Adrenal gland (tissue), 12 donors: ENCODE data around the gene PRRG1. TPM values are rescaled to one million over a fixed set of nuclear protein-coding genes. Genes with fewer than 3 reads are reported as not detected.

Experiments used
- DNase-seq, 7 donors: peaks; one replicate each; pipeline ENCODE4 v3.0.0-alpha.2; 2019 to 2020
- H3K27ac ChIP-seq, 5 donors: fragments of 200-600 bp; sonication (generic) in 4 of 5; 1 replicate in 3 of 5; 2 replicates in 2 of 5; pipeline versions ENCODE4 v1.5.1 to v1.8.0; 2016 to 2020; ENCODE audit warnings: mild to moderate bottlenecking in 1 of 5
- H3K27me3 ChIP-seq: fragments of 200-600 bp; 2 replicates; pipeline ENCODE4 v1.8.0; 2021
- H3K36me3 ChIP-seq, 2 donors: fragments of 200-600 bp; replicated peaks in 1 of 2; 1 replicate in 1 of 2; 2 replicates in 1 of 2; pipeline versions ENCODE4 v1.5.1 to v1.8.0; 2018 to 2022
- H3K4me1 ChIP-seq, 2 donors: fragments of 200-600 bp; replicated peaks in 1 of 2; 1 replicate in 1 of 2; 2 replicates in 1 of 2; pipeline versions ENCODE4 v1.5.1 to v1.8.0; 2018 to 2021
- H3K4me3 ChIP-seq, 4 donors: fragments of 200-600 bp; sonication (generic) in 3 of 4; one replicate each; pipeline ENCODE4 v1.5.1; 2016 to 2018
- H3K9me3 ChIP-seq, 3 donors: fragments of 200-600 bp; sonication (generic) in 1 of 3; replicated peaks in 1 of 3; 1 replicate in 2 of 3; 2 replicates in 1 of 3; pipeline versions ENCODE4 v1.5.1 to v1.8.0; 2016 to 2021
- POLR2A ChIP-seq, 2 donors: fragments of 450-650 bp; IDR thresholded peaks; one replicate each; pipeline ENCODE4 v1.6.1; 2017; ENCODE audit warnings: antibody characterized with exemption in 2 of 2, mild to moderate bottlenecking in 2 of 2, moderate library complexity in 1 of 2
- WGBS, 4 donors: extraction: QIAGEN DNeasy Blood & Tissue Kit in 2 of 4; methylation state at CpG; one replicate each; pipeline versions ENCODE4 v1.1.5 to v1.1.7; 2013 to 2017; 5-methylcytosine and 5-hydroxymethylcytosine counted together
- intact Hi-C, 2 donors: fragments of 100-400 bp; cut with DNase I; formaldehyde crosslinking; loops; one replicate each; pipeline versions ENCODE4 v1.14.1 to v1.15.0; 2022 to 2023
- polyA plus RNA-seq, 3 donors: library from polyadenylated mRNA; stranded (reverse); fragments of 200-250 nt in 2 of 3; fragments of 350-450 nt in 1 of 3; fragmentation: Illumina TruSeq in 1 of 3; extraction: RNeasy Lipid Tissue Mini Kit (QIAGEN cat#74804) in 1 of 3; gene quantifications; one replicate each; pipeline ENCODE4 v1.2.3, GENCODE V29; 2013 to 2014
- total RNA-seq, 9 donors: library from RNA; depleted of rRNA in 4 of 9; stranded (reverse); fragments of >200 nt in 4 of 9; fragments of 120-200 nt in 1 of 9; fragmentation: NEBNext Ultra II Directional in 1 of 9; extraction: Animal tissue kit (Norgen Biotek cat#: 25700) in 1 of 9; gene quantifications; one replicate each; pipeline versions ENCODE4 v1.1.0 to v1.2.4, GENCODE V29; 2013 to 2023
- TF ChIP-seq, protein P1 (sequence below), 6 experiments: fragments of 450-650 bp in 4 of 6; fragments of 200-600 bp in 2 of 6; sonication (generic) in 1 of 6; IDR thresholded peaks; 1 replicate in 5 of 6; 2 replicates in 1 of 6; pipeline versions ENCODE4 v1.5.1 to v1.8.0; 2016 to 2021; ENCODE audit warnings: antibody characterized with exemption in 6 of 6, mild to moderate bottlenecking in 2 of 6, moderate library complexity in 1 of 6
- donor health status: healthy with polysubstance abuse.
- donor health status: Bipolar disorder and iron deficiency.
- donor health status: DM: yes; HTN: yes; CAD: no.
- donor health status: DM: no; HTN: no; CAD: no.
- donor health status: DM: no; HTN: no; CAD: no.
- donor health status: DM: yes; HTN: yes; CAD: no.

The PRRG1 gene
- total and polyA plus RNA-seq, 12 donors, result 2.4 to 23.8 (median 10.1) TPM

DNA sequence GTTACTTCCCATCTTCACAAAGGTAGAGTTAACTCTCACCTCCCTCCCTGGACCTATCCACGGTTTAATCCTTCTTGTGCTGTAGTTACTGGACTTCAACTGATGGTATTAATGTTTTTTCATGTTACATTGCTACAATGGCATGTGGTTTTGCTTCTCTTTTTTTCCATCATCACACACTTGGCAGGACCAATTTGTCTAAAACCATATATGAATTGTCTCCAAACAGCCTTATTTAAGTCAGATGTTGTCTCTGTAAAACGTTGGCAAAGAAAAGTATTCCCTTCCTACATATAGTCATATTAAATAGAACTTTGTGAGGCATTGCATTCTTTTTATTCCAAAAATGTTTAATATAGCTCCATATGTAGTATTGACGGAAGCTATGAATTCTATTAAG, 15.5 kb downstream of the PRRG1 start:
- H3K4me1 ChIP-seq, result no peaks in the 10 kb centered on the region
- intact Hi-C loops, result no loop called here
- no peaks in the 10 kb centered on the region for H3K36me3 ChIP-seq
- H3K27me3 ChIP-seq, result no peaks in the 10 kb centered on the region
- DNase-seq, result no peak
- WGBS, 4 donors, result 54 to 86% (median 79%) methylated on average over 3 of the region's 3 CpGs
- no peak overlapping the region for H3K4me3 ChIP-seq
- TF ChIP-seq, protein P1, sequence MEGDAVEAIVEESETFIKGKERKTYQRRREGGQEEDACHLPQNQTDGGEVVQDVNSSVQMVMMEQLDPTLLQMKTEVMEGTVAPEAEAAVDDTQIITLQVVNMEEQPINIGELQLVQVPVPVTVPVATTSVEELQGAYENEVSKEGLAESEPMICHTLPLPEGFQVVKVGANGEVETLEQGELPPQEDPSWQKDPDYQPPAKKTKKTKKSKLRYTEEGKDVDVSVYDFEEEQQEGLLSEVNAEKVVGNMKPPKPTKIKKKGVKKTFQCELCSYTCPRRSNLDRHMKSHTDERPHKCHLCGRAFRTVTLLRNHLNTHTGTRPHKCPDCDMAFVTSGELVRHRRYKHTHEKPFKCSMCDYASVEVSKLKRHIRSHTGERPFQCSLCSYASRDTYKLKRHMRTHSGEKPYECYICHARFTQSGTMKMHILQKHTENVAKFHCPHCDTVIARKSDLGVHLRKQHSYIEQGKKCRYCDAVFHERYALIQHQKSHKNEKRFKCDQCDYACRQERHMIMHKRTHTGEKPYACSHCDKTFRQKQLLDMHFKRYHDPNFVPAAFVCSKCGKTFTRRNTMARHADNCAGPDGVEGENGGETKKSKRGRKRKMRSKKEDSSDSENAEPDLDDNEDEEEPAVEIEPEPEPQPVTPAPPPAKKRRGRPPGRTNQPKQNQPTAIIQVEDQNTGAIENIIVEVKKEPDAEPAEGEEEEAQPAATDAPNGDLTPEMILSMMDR (IDR thresholded peaks at IDR 0.05), result no peak
- no peak for TF ChIP-seq POLR2A (IDR thresholded peaks at IDR 0.05)
- H3K9me3 ChIP-seq, result no peaks in the 10 kb centered on the region
- no peak overlapping the region for H3K27ac ChIP-seq

- Histone ChIP-seq H3K27me3 (no peaks in the 10 kb centered on the region), H3K9me3 (no peaks in the 10 kb centered on the region), H3K27ac (no peak overlapping the region), H3K36me3 (no peaks in the 10 kb centered on the region), H3K4me3 (no peak overlapping the region), H3K4me1 (no peaks in the 10 kb centered on the region)
- intact Hi-C loops, result no loop called here
- TF ChIP-seq, protein P1 (IDR thresholded peaks at IDR 0.05), result no peak
- no peak for TF ChIP-seq POLR2A (IDR thresholded peaks at IDR 0.05)
- 51 to 89% (median 74%) methylated on average over 2 of the region's 2 CpGs for WGBS, 4 donors
- no peak for DNase-seq
Observed at GRCh38 chrX:37367946-37368345, 18.8 kb downstream of the PRRG1 start.

DNA sequence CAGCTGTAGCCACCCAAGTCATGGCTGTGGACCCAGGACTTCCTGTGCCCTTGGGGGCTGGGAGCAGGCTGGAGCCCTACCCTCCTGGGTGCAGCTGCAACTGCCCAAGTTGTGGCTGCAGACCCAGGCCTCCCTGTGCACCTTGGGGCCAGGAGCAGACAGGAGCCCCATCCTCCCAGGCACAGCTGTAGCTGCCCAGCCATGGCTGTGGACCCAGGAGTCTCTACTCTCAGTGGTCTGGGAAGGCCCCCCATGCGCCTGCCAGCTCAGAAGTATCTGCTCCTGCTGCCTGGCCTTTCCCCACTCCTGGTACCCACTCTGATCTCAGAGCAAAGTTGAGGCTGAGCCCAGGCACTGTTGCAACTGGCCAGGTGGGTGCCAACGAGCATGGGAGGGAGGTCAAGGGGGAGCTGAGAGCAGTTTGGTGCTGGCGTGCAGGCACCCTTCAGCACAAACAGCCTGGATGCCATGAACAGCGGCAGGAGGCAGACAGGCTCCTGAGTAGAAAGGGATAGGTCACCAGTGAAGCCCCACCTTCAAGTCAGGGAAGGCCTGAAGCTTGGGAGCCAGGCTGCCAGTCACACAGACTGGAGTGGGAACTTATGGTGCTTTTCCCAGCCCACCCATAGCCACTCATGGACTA, 21.5 kb downstream of the PRRG1 start:
- DNase-seq, result no peak
- Histone ChIP-seq H3K36me3 (no peaks in the 10 kb centered on the region), H3K27me3 (no peaks in the 10 kb centered on the region), H3K27ac (no peak overlapping the region), H3K4me1 (no peaks in the 10 kb centered on the region), H3K4me3 (no peak overlapping the region), H3K9me3 (no peaks in the 10 kb centered on the region)
- intact Hi-C loops, result no loop called here
- WGBS, 4 donors, result 76 to 92% (median 86%) methylated on average over 2 to 4 of the region's 4 CpGs
- TF ChIP-seq, protein P1 (IDR thresholded peaks at IDR 0.05), result no peak
- no peak for TF ChIP-seq POLR2A (IDR thresholded peaks at IDR 0.05)

DNA sequence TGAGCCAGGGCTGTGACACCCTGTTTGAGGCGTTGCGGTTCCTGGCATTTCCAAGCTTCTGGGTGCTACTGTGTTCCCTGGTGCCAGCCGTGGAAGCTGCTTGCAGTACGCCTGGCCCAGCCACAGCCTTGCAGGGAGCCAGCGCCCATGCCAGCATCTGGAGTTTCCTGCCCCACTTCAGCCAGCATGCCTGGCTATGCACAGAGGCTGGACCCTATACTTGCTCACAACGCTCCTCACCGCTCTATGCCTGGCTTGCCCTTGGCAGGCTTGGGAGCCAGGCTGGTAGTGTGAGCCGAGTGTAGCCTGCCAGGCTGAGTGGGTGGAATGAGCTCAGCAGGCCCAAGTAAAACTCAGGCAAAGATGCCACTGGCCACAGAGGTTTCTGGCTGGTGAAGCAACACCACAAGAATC, 22.4 kb downstream of the PRRG1 start:
- no peaks in the 10 kb centered on the region for H3K4me1 ChIP-seq
- H3K36me3 ChIP-seq, result no peaks in the 10 kb centered on the region
- intact Hi-C loops, result no loop called here
- peak in 1 of 7 donors; percentile 15 for DNase-seq
- no peak overlapping the region for H3K4me3 ChIP-seq
- H3K27me3 ChIP-seq, result no peaks in the 10 kb centered on the region
- H3K9me3 ChIP-seq, result no peaks in the 10 kb centered on the region
- H3K27ac ChIP-seq, result no peak overlapping the region
- 83 to 94% (median 90%) methylated on average over 3 to 8 of the region's 8 CpGs for WGBS, 4 donors
- TF ChIP-seq, protein P1 (IDR thresholded peaks at IDR 0.05), result no peak
- TF ChIP-seq POLR2A (IDR thresholded peaks at IDR 0.05), result no peak
